Suprapubic skin (tissue), 4 donors: Measurements from ENCODE around the gene OSBPL6. TPM values are rescaled to one million over a fixed set of nuclear protein-coding genes. Genes with fewer than 3 reads are reported as not detected.
A peak's percentile ranks its signal among the peaks of the same experiment; 100 is the strongest.

Source experiments
- DNase-seq, 2 donors: peaks; one replicate each; pipeline ENCODE4 v3.0.0-alpha.2; 2019; ENCODE audit warnings: low spot score in 2 of 2
- H3K27ac ChIP-seq: fragments of 200-600 bp; sonication (generic); one replicate; pipeline ENCODE4 v1.5.1; 2019
- H3K27me3 ChIP-seq: fragments of 200-600 bp; sonication (generic); one replicate; pipeline ENCODE4 v1.5.1; 2019
- H3K36me3 ChIP-seq: fragments of 200-600 bp; sonication (generic); one replicate; pipeline ENCODE4 v1.5.1; 2019
- H3K4me1 ChIP-seq: fragments of 200-600 bp; sonication (generic); one replicate; pipeline ENCODE4 v1.5.1; 2019
- H3K4me3 ChIP-seq: fragments of 200-600 bp; sonication (generic); one replicate; pipeline ENCODE4 v1.5.1; 2019; ENCODE audit warnings: mild to moderate bottlenecking
- H3K9me3 ChIP-seq: fragments of 200-600 bp; sonication (generic); one replicate; pipeline ENCODE4 v1.5.1; 2019
- CTCF ChIP-seq, 2 donors: fragments of 200-600 bp in 1 of 2; fragments of 450-650 bp in 1 of 2; sonication (generic) in 1 of 2; IDR thresholded peaks; one replicate each; pipeline ENCODE4 v1.5.1; 2016 to 2019; ENCODE audit warnings: antibody characterized with exemption in 2 of 2, mild to moderate bottlenecking in 1 of 2, moderate library complexity in 1 of 2
- EP300 ChIP-seq: sonication (generic); formaldehyde crosslinking; IDR thresholded peaks from one replicate; pipeline ENCODE4 v1.6.1; 2017; ENCODE audit warnings: antibody characterized with exemption
- POLR2A ChIP-seq, 2 donors: fragments of 450-650 bp; IDR thresholded peaks; one replicate each; pipeline ENCODE4 v1.6.1; 2017; ENCODE audit warnings: antibody characterized with exemption in 2 of 2, mild to moderate bottlenecking in 2 of 2, moderate library complexity in 2 of 2
- POLR2AphosphoS5 ChIP-seq, 3 donors: sonication (generic); formaldehyde crosslinking; IDR thresholded peaks; one replicate each; pipeline ENCODE4 v1.6.1; 2017; ENCODE audit warnings: antibody characterized with exemption in 3 of 3
- WGBS: methylation state at CpG from one replicate; pipeline ENCODE4 v1.1.5; 2018; 5-methylcytosine and 5-hydroxymethylcytosine counted together
- total RNA-seq, 4 donors: library from RNA; depleted of rRNA; stranded (reverse); fragments of >200 nt; gene quantifications; one replicate each; pipeline ENCODE4 v1.1.0, GENCODE V29; 2016

OSBPL6 gene
- total RNA-seq, 4 donors from 2014 or later = 19.5 to 30.9 (median 23.9) TPM

GRCh38 chr2:178397002-178397605, 202.8 kb downstream of the OSBPL6 start:
- no peak for DNase-seq
- H3K4me3 ChIP-seq = no peak overlapping the region
- H3K4me1 ChIP-seq = no peaks in the 10 kb centered on the region
- no peaks in the 10 kb centered on the region for H3K27me3 ChIP-seq
- TF ChIP-seq CTCF (IDR thresholded peaks at IDR 0.05) (peak; percentile 38 to 46), POLR2AphosphoS5 (IDR thresholded peaks at IDR 0.05) (no peak)
- WGBS = 15% methylated on average over 7 of the region's 7 CpGs
- no peaks in the 10 kb centered on the region for H3K9me3 ChIP-seq
- no peaks in the 10 kb centered on the region for H3K36me3 ChIP-seq
- H3K27ac ChIP-seq = no peak overlapping the region

- Histone ChIP-seq H3K36me3 (no peaks in the 10 kb centered on the region), H3K9me3 (no peaks in the 10 kb centered on the region), H3K4me3 (no peak overlapping the region), H3K27me3 (no peaks in the 10 kb centered on the region), H3K4me1 (no peaks in the 10 kb centered on the region), H3K27ac (no peak overlapping the region)
- 60% methylated on average over 6 of the region's 6 CpGs for WGBS
- DNase-seq = no peak
- no peak for TF ChIP-seq POLR2AphosphoS5 (IDR thresholded peaks at IDR 0.05)
- no peak for TF ChIP-seq EP300
- TF ChIP-seq POLR2A (IDR thresholded peaks at IDR 0.05) = no peak
- no peak for TF ChIP-seq CTCF (IDR thresholded peaks at IDR 0.05)
Observed at GRCh38 chr2:178401994-178402437, 207.7 kb downstream of the OSBPL6 start.

GRCh38 chr2:178403671-178404306, 209.5 kb downstream of the OSBPL6 start:
- no peaks in the 10 kb centered on the region for H3K9me3 ChIP-seq
- 75% methylated on average over 3 of the region's 3 CpGs for WGBS
- H3K36me3 ChIP-seq = no peaks in the 10 kb centered on the region
- no peaks in the 10 kb centered on the region for H3K27me3 ChIP-seq
- no peak overlapping the region for H3K4me3 ChIP-seq
- DNase-seq = no peak
- no peaks in the 10 kb centered on the region for H3K4me1 ChIP-seq
- H3K27ac ChIP-seq = no peak overlapping the region
- TF ChIP-seq EP300 (no peak), CTCF (IDR thresholded peaks at IDR 0.05) (no peak), POLR2AphosphoS5 (IDR thresholded peaks at IDR 0.05) (no peak), POLR2A (IDR thresholded peaks at IDR 0.05) (no peak)

- no peaks in the 10 kb centered on the region for H3K27me3 ChIP-seq
- 44% methylated on average over 4 of the region's 4 CpGs for WGBS
Observed at GRCh38 chr2:178404368-178404767, 210.1 kb downstream of the OSBPL6 start.

More at GRCh38 chr2:178404368-178404767, 210.1 kb downstream of the OSBPL6 start:
- TF ChIP-seq CTCF (IDR thresholded peaks at IDR 0.05) (no peak), POLR2AphosphoS5 (IDR thresholded peaks at IDR 0.05) (no peak), EP300 (no peak), POLR2A (IDR thresholded peaks at IDR 0.05) (no peak)
- Histone ChIP-seq H3K4me3 (no peak overlapping the region), H3K9me3 (no peaks in the 10 kb centered on the region), H3K36me3 (no peaks in the 10 kb centered on the region), H3K4me1 (no peaks in the 10 kb centered on the region), H3K27ac (no peak overlapping the region)
- DNase-seq = no peak
